K562 (cell line): ENCODE data around the gene TXLNB. TPM values are rescaled to one million over a fixed set of nuclear protein-coding genes. Genes with fewer than 3 reads are reported as not detected.

Experiments
- ATAC-seq: fragments of 200-7000 bp; cut with Tn5 transposase; 3 replicates; pipeline ENCODE4 v1.9.1; 2020; ENCODE audit warnings: moderate library complexity
- BruUV-seq: library from RNA; stranded (reverse); fragments of 400-500 nt; replicated peaks from 2 replicates; lab custom pipeline; 2021; lab: Mats Ljungman, UMichigan
- CTCF ChIA-PET: fragments of 300-600 bp; formaldehyde crosslinking; extraction: SDS; loops from one replicate; lab custom pipeline; 2021; ENCODE audit warnings: low intra/inter-chr PET ratio; lab: Yijun Ruan, JAX
- POLR2A ChIA-PET: fragments of 300-600, 350-650 bp; sonication (Branson Sonifier 250); formaldehyde crosslinking; extraction: SDS; loops from one replicate; lab custom pipeline; 2021; ENCODE audit warnings: antibody characterized with exemption, inconsistent platforms; lab: Yijun Ruan, JAX
- DNase-seq, 4 experiments: peaks; one replicate each; pipeline versions ENCODE4 v3.0.0 to v3.0.0-alpha.2; 2011 to 2018; ENCODE audit warnings: low spot score in 3 of 4, mixed read lengths in 3 of 4; ENCODE audit errors: extremely low read depth in 1 of 4
- FAIRE-seq: peaks from 2 replicates; lab custom pipeline; 2011; peaks lifted over from hg19 to GRCh38; lab: Jason Lieb, UNC
- H2AFZ ChIP-seq: 2 replicates; pipeline ENCODE4 v1.6.0; 2011; ENCODE audit warnings: low read depth, low read length, control low read depth, inconsistent platforms
- H3K27ac ChIP-seq: fragments of 200-600 bp; 3 replicates; pipeline ENCODE4 v1.8.0; 2011; ENCODE audit warnings: low read depth, mild to moderate bottlenecking, control low read depth, inconsistent platforms, low read length, moderate library complexity, mixed read lengths; ENCODE audit errors: extremely low read depth
- H3K27me3 ChIP-seq, 2 experiments: fragments of 300-600 bp in 1 of 2; 2 replicates in 1 of 2; 3 replicates in 1 of 2; pipeline versions ENCODE4 v1.6.0 to v1.8.0; 2011; ENCODE audit warnings: inconsistent platforms in 2 of 2, low read length in 2 of 2, mild to moderate bottlenecking in 1 of 2, mixed read lengths in 1 of 2, moderate library complexity in 1 of 2; ENCODE audit not compliant: control insufficient read depth in 2 of 2, insufficient read depth in 2 of 2
- H3K36me3 ChIP-seq: fragments of 300-600 bp; 3 replicates; pipeline ENCODE4 v1.8.0; 2011; ENCODE audit warnings: mild to moderate bottlenecking, low read length, inconsistent platforms; ENCODE audit not compliant: control insufficient read depth, insufficient read depth
- H3K4me1 ChIP-seq, 2 experiments: fragments of 200-600 bp in 1 of 2; replicated peaks in 1 of 2; 2 replicates in 1 of 2; 3 replicates in 1 of 2; pipeline versions ENCODE4 v1.5.1 to v1.8.0; 2011; ENCODE audit warnings: inconsistent platforms in 2 of 2, low read length in 2 of 2, mild to moderate bottlenecking in 1 of 2, mixed read lengths in 1 of 2, moderate library complexity in 1 of 2; ENCODE audit not compliant: control insufficient read depth in 2 of 2, insufficient read depth in 2 of 2
- H3K4me2 ChIP-seq: 2 replicates; pipeline ENCODE4 v1.6.1; 2011; ENCODE audit warnings: low read length, control low read depth, inconsistent platforms, mixed read lengths; ENCODE audit not compliant: insufficient read depth
- H3K4me3 ChIP-seq: fragments of 200-600 bp; sonication (generic), shearing (Covaris generic); 2 replicates; pipeline ENCODE4 v1.5.1; 2016; ENCODE audit warnings: control low read depth, inconsistent platforms
- H3K79me2 ChIP-seq: fragments of 200-600 bp; 3 replicates; pipeline ENCODE4 v1.8.0; 2011; ENCODE audit warnings: low read length, inconsistent platforms; ENCODE audit not compliant: control insufficient read depth, insufficient read depth
- H3K9ac ChIP-seq, 2 experiments: 2 replicates each; pipeline versions ENCODE4 v1.6.0 to v1.6.1; 2011; ENCODE audit warnings: low read depth in 2 of 2, low read length in 2 of 2, control low read depth in 1 of 2, inconsistent platforms in 1 of 2, mild to moderate bottlenecking in 1 of 2, mixed read lengths in 1 of 2; ENCODE audit not compliant: insufficient read depth in 1 of 2
- H3K9me1 ChIP-seq: one replicate; pipeline ENCODE4 v1.6.0; 2011; ENCODE audit warnings: inconsistent platforms, mild to moderate bottlenecking, low read length, moderate library complexity; ENCODE audit not compliant: control insufficient read depth, insufficient read depth
- H3K9me3 ChIP-seq: replicated peaks from 2 replicates; pipeline ENCODE4 v1.5.1; 2011; ENCODE audit warnings: low read depth, low read length, inconsistent platforms; ENCODE audit not compliant: control insufficient read depth, insufficient read depth
- H4K20me1 ChIP-seq: replicated peaks from 2 replicates; pipeline ENCODE4 v1.6.1; 2011; ENCODE audit warnings: low read length, inconsistent platforms, mixed read lengths; ENCODE audit not compliant: control insufficient read depth, insufficient read depth
- EGR1 ChIP-seq: fragments of 450-650 bp; conservative IDR thresholded peaks from 2 replicates; pipeline ENCODE4 v1.6.1; 2017; ENCODE audit warnings: mild to moderate bottlenecking
- ETS1 ChIP-seq: conservative IDR thresholded peaks from 2 replicates; pipeline ENCODE4 v1.6.1; 2011; ENCODE audit warnings: low read depth, mild to moderate bottlenecking, low read length; ENCODE audit not compliant: control insufficient read depth
- FOXJ3 ChIP-seq: sonication (generic); formaldehyde crosslinking; IDR thresholded peaks from 2 replicates; pipeline ENCODE4 v1.4.0; 2020; ENCODE audit warnings: mild to moderate bottlenecking, missing genetic modification reagents
- GATAD2A ChIP-seq: fragments of 450-650 bp; IDR thresholded peaks from 2 replicates; pipeline ENCODE4 v1.6.1; 2017
- IFI16 ChIP-seq: fragments of 250-450 bp; sonication (Bioruptor Pico); IDR thresholded peaks from 2 replicates; pipeline ENCODE4 v2.1.2; 2022; ENCODE audit warnings: mild to moderate bottlenecking, inconsistent platforms
- IRF1 ChIP-seq: sonication (generic); formaldehyde crosslinking; IDR thresholded peaks from 2 replicates; pipeline ENCODE4 v1.8.0; 2022; ENCODE audit warnings: missing genetic modification reagents, mild to moderate bottlenecking, borderline replicate concordance
- NCOA1 ChIP-seq: fragments of 450-650 bp; IDR thresholded peaks from 2 replicates; pipeline ENCODE4 v1.6.1; 2016; ENCODE audit warnings: low read depth
- PHB ChIP-seq: fragments of 250-450 bp; sonication (Bioruptor Pico); IDR thresholded peaks from 2 replicates; pipeline ENCODE4 v1.5.0; 2021
- POLR2AphosphoS5 ChIP-seq: IDR thresholded peaks from 2 replicates; pipeline ENCODE4 v1.6.1; 2011; ENCODE audit warnings: mild to moderate bottlenecking, low read depth, low read length, moderate library complexity; ENCODE audit not compliant: control insufficient read depth, insufficient read depth
- SP2 ChIP-seq: IDR thresholded peaks from 2 replicates; pipeline ENCODE4 v1.6.1; 2011; ENCODE audit warnings: mild to moderate bottlenecking, low read depth, low read length, moderate library complexity; ENCODE audit not compliant: poor library complexity, severe bottlenecking; ENCODE audit errors: extremely low read depth
- TEAD2 ChIP-seq: fragments of 450-650 bp; IDR thresholded peaks from 2 replicates; pipeline ENCODE4 v1.6.1; 2016; ENCODE audit warnings: missing genetic modification characterization, control low read depth, missing compliant biosample characterization
- TRIM28 ChIP-seq: fragments of 450-650 bp; IDR thresholded peaks from 2 replicates; pipeline ENCODE4 v1.6.1; 2017
- ZC3H4 ChIP-seq: sonication (generic); formaldehyde crosslinking; IDR thresholded peaks from 2 replicates; pipeline ENCODE4 v1.9.0; 2021; ENCODE audit warnings: missing genetic modification reagents, borderline replicate concordance
- ZEB2 ChIP-seq: fragments of 450-650 bp; IDR thresholded peaks from 2 replicates; pipeline ENCODE4 v1.6.1; 2016
- ZKSCAN8 ChIP-seq: fragments of 200-800 bp; sonication (Bioruptor generic); IDR thresholded peaks from 2 replicates; pipeline ENCODE4 v1.6.1; 2016; ENCODE audit warnings: missing genetic modification characterization, missing compliant biosample characterization
- ZNF12 ChIP-seq: sonication (generic); formaldehyde crosslinking; IDR thresholded peaks from 2 replicates; pipeline ENCODE4 v1.4.0; 2020; ENCODE audit warnings: mild to moderate bottlenecking, missing genetic modification reagents
- ZNF408 ChIP-seq: fragments of 250-450 bp; sonication (Bioruptor Pico); IDR thresholded peaks from 2 replicates; pipeline ENCODE4 v1.4.0; 2020; ENCODE audit warnings: low read depth, mild to moderate bottlenecking, moderate library complexity
- ZNF76 ChIP-seq: fragments of 250-450 bp; sonication (Bioruptor Pico); IDR thresholded peaks from 2 replicates; pipeline ENCODE4 v1.4.0; 2020; ENCODE audit warnings: mild to moderate bottlenecking, moderate library complexity, borderline replicate concordance
- WGBS: fragments of 100-300 bp; shearing (Covaris generic); methylation state at CpG from one replicate; pipeline ENCODE4 v1.1.6; 2016; ENCODE audit warnings: low coverage, mixed read lengths; ENCODE audit not compliant: insufficient coverage; ENCODE audit errors: missing lambda C conversion rate; 5-methylcytosine and 5-hydroxymethylcytosine counted together
- in situ Hi-C: fragments of 300-500 bp; cut with MboI; formaldehyde crosslinking; loops from 4 replicates; pipeline ENCODE4 v1.15.0; 2018; ENCODE audit warnings: inconsistent platforms, mixed read lengths
- intact Hi-C: fragments of 100-400 bp; cut with micrococcal nuclease; formaldehyde crosslinking; loops from 2 replicates; pipeline ENCODE4 v1.14.2; 2022
- polyA plus RNA-seq, 8 experiments: library from polyadenylated mRNA; depleted of rRNA in 4 of 8; stranded (reverse) in 5 of 8; unstranded in 3 of 8; fragments of >200 nt; fragmentation: Nextera tagmentation in 2 of 8; fragmentation: Illumina TruSeq in 1 of 8; extraction: Ambion mirVana in 2 of 8; extraction: Trizol in 1 of 8; gene quantifications; 2 replicates each; pipeline versions ENCODE4 v1.2.1 to v1.2.3, GENCODE V29; 2011 to 2014; ENCODE audit warnings: inconsistent platforms in 1 of 8, missing spikeins in 1 of 8
- total RNA-seq, 7 experiments: library from RNA; depleted of rRNA in 6 of 7; stranded (reverse); fragments of >200 nt in 6 of 7; fragmentation: Illumina TruSeq in 2 of 7; extraction: Trizol in 2 of 7; gene quantifications; 2 replicates each; pipeline versions ENCODE4 v1.2.1 to v1.2.3, GENCODE V29; 2011 to 2021; ENCODE audit warnings: low replicate concordance in 1 of 7
- TF ChIP-seq, protein P1 (sequence below): sonication (generic); formaldehyde crosslinking; IDR thresholded peaks from 2 replicates; pipeline ENCODE4 v1.8.1; 2022; ENCODE audit warnings: missing genetic modification reagents

The TXLNB gene
- total and polyA plus RNA-seq, 9 of the 15 experiments (the other 6 are each of a cell fraction or from before 2014, with no cell fraction given) = not detected

- no TSS peak for BruUV-seq
- H3K4me1 ChIP-seq = no peaks in the 10 kb centered on the region
- WGBS = 2% methylated on average over 13 of the region's 13 CpGs
- CTCF ChIA-PET = interaction anchor here (0.5 to 0.6 kb wide), 2 partner anchors 1221 to 1562 kb away, joined by 3 read pairs; no protein-coding TSS in a partner anchor
- no peak for FAIRE-seq
- DNase-seq = no peak
- H3K4me2 ChIP-seq = no peak overlapping the region
- H4K20me1 ChIP-seq = no peaks in the 10 kb centered on the region
- peaks cover 16 to 24% of the 10 kb centered on the region in 2 experiments; a peak in 4 of 5 replicates for H3K27me3 ChIP-seq
- H3K36me3 ChIP-seq = no peaks in the 10 kb centered on the region
- no peaks in the 10 kb centered on the region for H3K79me2 ChIP-seq
- in situ Hi-C loops (no loop called here), intact Hi-C loops (no loop called here)
- ATAC-seq = no peak
- H3K9me3 ChIP-seq = no peaks in the 10 kb centered on the region
- H2AFZ ChIP-seq = no peak overlapping the region
- no peak for TF ChIP-seq IRF1 (CRISPR knock-in tag)
- TF ChIP-seq PHB (CRISPR knock-in tag) = no peak
- TF ChIP-seq IFI16 = no peak
- no peak for TF ChIP-seq NCOA1
- no peak for TF ChIP-seq ETS1
- TF ChIP-seq TEAD2 (tag) = no peak
- TF ChIP-seq GATAD2A = no peak
- no peak for TF ChIP-seq ZNF76
- TF ChIP-seq, protein P1, sequence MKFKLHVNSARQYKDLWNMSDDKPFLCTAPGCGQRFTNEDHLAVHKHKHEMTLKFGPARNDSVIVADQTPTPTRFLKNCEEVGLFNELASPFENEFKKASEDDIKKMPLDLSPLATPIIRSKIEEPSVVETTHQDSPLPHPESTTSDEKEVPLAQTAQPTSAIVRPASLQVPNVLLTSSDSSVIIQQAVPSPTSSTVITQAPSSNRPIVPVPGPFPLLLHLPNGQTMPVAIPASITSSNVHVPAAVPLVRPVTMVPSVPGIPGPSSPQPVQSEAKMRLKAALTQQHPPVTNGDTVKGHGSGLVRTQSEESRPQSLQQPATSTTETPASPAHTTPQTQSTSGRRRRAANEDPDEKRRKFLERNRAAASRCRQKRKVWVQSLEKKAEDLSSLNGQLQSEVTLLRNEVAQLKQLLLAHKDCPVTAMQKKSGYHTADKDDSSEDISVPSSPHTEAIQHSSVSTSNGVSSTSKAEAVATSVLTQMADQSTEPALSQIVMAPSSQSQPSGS (CRISPR knock-in tag) = no peak
- TF ChIP-seq TRIM28 = no peak
- TF ChIP-seq POLR2AphosphoS5 = no peak
- no peak for TF ChIP-seq ZNF12 (CRISPR knock-in tag)
- TF ChIP-seq ZC3H4 (CRISPR knock-in tag) = no peak
- TF ChIP-seq EGR1 = no peak
- TF ChIP-seq ZEB2 = no peak
- no peak for TF ChIP-seq ZNF408 (CRISPR knock-in tag)
- TF ChIP-seq FOXJ3 (CRISPR knock-in tag) = no peak
- TF ChIP-seq ZKSCAN8 (CRISPR knock-in tag) = no peak
- TF ChIP-seq SP2 = no peak
- TF ChIP-seq, all 486 proteins: peak for 0
- H3K9me1 ChIP-seq = no peaks in the 10 kb centered on the region
- POLR2A ChIA-PET = interaction anchor here (0.6 kb wide), 1 partner anchor 89 kb away, joined by 3 read pairs; no protein-coding TSS in a partner anchor
- no peak overlapping the region for H3K27ac ChIP-seq
- H3K9ac ChIP-seq = no peak overlapping the region
- H3K4me3 ChIP-seq = no peak overlapping the region
Observed at GRCh38 chr6:139262519-139263300, 29.1 kb downstream of the TXLNB start.
